22Rv1 (cell line): ENCODE data around the gene CAPZA1.

ENCODE experiments used
- H3K27ac ChIP-seq: fragments of 450-650 bp; 2 replicates; pipeline ENCODE4 v1.5.1; 2017
- CTCF ChIP-seq: fragments of 450-650 bp; IDR thresholded peaks from 2 replicates; pipeline ENCODE4 v1.5.1; 2017; ENCODE audit warnings: mild to moderate bottlenecking
- ZFX ChIP-seq: fragments of 450-650 bp; IDR thresholded peaks from 2 replicates; pipeline ENCODE4 v1.6.1; 2017; ENCODE audit warnings: antibody characterized with exemption, borderline replicate concordance

The CAPZA1 gene

GRCh38 chr1:112619518-112620376, at the start of gene CAPZA1:
CAPZA1 (plus strand) TSS chr1:112619832; CDS start chr1:112619845, 13 bp downstream.
- peak within 1 kb of the TSS; percentile 95 for H3K27ac ChIP-seq
- TF ChIP-seq ZFX (no peak), CTCF (no peak)

GRCh38 chr1:112575154-112575804, 44.4 kb upstream of the CAPZA1 start:
- TF ChIP-seq ZFX (no peak), CTCF (no peak)
- H3K27ac ChIP-seq, result no peak overlapping the region

GRCh38 chr1:112576240-112576639, 43.4 kb upstream of the CAPZA1 start:
- no peak overlapping the region for H3K27ac ChIP-seq
- no peak for TF ChIP-seq ZFX

GRCh38 chr1:112579801-112580510, 39.7 kb upstream of the CAPZA1 start:
- no peak overlapping the region for H3K27ac ChIP-seq
- TF ChIP-seq CTCF (no peak), ZFX (no peak)

- no peak overlapping the region for H3K27ac ChIP-seq
- TF ChIP-seq CTCF (no peak), ZFX (no peak)
These were observed 37.9 kb upstream of the CAPZA1 start for GRCh38 chr1:112581586-112582192.

GRCh38 chr1:112583366-112583765, 36.3 kb upstream of the CAPZA1 start:
- no peak for TF ChIP-seq ZFX
- TF ChIP-seq CTCF, result no peak
- no peak overlapping the region for H3K27ac ChIP-seq

GRCh38 chr1:112589766-112590165, 29.9 kb upstream of the CAPZA1 start:
- TF ChIP-seq CTCF (no peak), ZFX (no peak)
- H3K27ac ChIP-seq, result no peak overlapping the region
